Activated naive CD4-positive, alpha-beta T cell treated with anti-CD3 and anti-CD28 coated beads, Interleukin-2, amount 10 ng/mL, durations not matched to agents 7 days and 5 days (primary cell): ENCODE measurements around the gene TATDN2.
A peak's percentile ranks its signal among the peaks of the same experiment; 100 is the strongest.
"Not testable (repeated sequence)": the region's sequence is repeated elsewhere in the genome, so short reads cannot be mapped to it uniquely, and the experiment has no call there.

Experiments
- CTCF ChIA-PET: fragments of 350-600 bp; sonication (Branson Sonifier 250); formaldehyde crosslinking; loops from one replicate; lab custom pipeline; 2021; ENCODE audit warnings: antibody characterized with exemption; lab: Charles Lee
- DNase-seq: peaks from one replicate; pipeline ENCODE4 v3.0.0-alpha.2; 2020
- H3K27ac Mint-ChIP-seq: one replicate; pipeline ENCODE4 v1.8.0; 2021; ENCODE audit warnings: mild to moderate bottlenecking, moderate library complexity, mixed read lengths
- H3K27me3 Mint-ChIP-seq: one replicate; pipeline ENCODE4 v1.8.0; 2021; ENCODE audit warnings: mild to moderate bottlenecking, mixed read lengths
- H3K36me3 Mint-ChIP-seq: one replicate; pipeline ENCODE4 v1.8.0; 2021; ENCODE audit warnings: mixed read lengths
- H3K4me1 Mint-ChIP-seq: one replicate; pipeline ENCODE4 v1.8.0; 2021; ENCODE audit warnings: mixed read lengths
- H3K4me3 Mint-ChIP-seq: one replicate; pipeline ENCODE4 v1.8.0; 2021; ENCODE audit warnings: mild to moderate bottlenecking, moderate library complexity, mixed read lengths
- H3K9me3 Mint-ChIP-seq: one replicate; pipeline ENCODE4 v1.8.0; 2021; ENCODE audit warnings: mixed read lengths

Gene TATDN2

DNA sequence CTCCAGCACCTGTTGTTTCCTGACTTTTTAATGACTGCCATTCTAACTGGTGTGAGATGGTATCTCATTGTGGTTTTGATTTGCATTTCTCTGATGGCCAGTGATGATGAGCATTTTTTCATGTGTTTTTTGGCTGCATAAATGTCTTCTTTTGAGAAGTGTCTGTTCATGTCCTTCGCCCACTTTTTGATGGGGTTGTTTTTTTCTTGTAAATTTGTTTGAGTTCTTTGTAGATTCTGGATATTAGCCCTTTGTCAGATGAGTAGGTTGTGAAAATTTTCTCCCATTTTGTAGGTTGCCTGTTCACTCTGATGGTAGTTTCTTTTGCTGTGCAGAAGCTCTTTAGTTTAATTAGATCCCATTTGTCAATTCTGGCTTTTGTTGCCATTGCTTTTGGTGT is 49.8 kb downstream of the TATDN2 start:
- H3K4me3 Mint-ChIP-seq, CTCF ChIA-PET, H3K27ac Mint-ChIP-seq, H3K27me3 Mint-ChIP-seq, H3K9me3 Mint-ChIP-seq, DNase-seq: not testable (repeated sequence)
- Mint-ChIP-seq H3K36me3 (peaks cover 54% of the 10 kb centered on the region), H3K4me1 (peaks cover 12% of the 10 kb centered on the region)

- CTCF ChIA-PET = interaction anchor here (1.0 kb wide), 1 partner anchor 366 kb away, joined by 3 read pairs; no protein-coding TSS in a partner anchor
- Mint-ChIP-seq H3K4me1 (peaks cover 12% of the 10 kb centered on the region), H3K27ac (peak overlapping the region; percentile 76), H3K27me3 (no peaks in the 10 kb centered on the region), H3K9me3 (no peaks in the 10 kb centered on the region), H3K4me3 (no peak overlapping the region), H3K36me3 (peaks cover 58% of the 10 kb centered on the region)
- no peak for DNase-seq
Observed at GRCh38 chr3:10299175-10299574, 50.9 kb downstream of the TATDN2 start.

- H3K4me1 Mint-ChIP-seq = peaks cover 12% of the 10 kb centered on the region
- H3K36me3 Mint-ChIP-seq = peaks cover 56% of the 10 kb centered on the region
- DNase-seq = no peak
- H3K27ac Mint-ChIP-seq = peak overlapping the region; percentile 76
- no peaks in the 10 kb centered on the region for H3K27me3 Mint-ChIP-seq
- CTCF ChIA-PET = interaction anchor here (0.9 to 1.0 kb wide), 2 partner anchors 22 to 367 kb away, joined by 3 read pairs; no protein-coding TSS in a partner anchor
- H3K4me3 Mint-ChIP-seq = no peak overlapping the region
- no peaks in the 10 kb centered on the region for H3K9me3 Mint-ChIP-seq
Observed at GRCh38 chr3:10299679-10300078, 51.4 kb downstream of the TATDN2 start.

GRCh38 chr3:10300087-10300486 is 51.8 kb downstream of the TATDN2 start:
- peaks cover 57% of the 10 kb centered on the region for H3K36me3 Mint-ChIP-seq
- H3K27ac Mint-ChIP-seq = peak overlapping the region; percentile 76
- no peaks in the 10 kb centered on the region for H3K27me3 Mint-ChIP-seq
- CTCF ChIA-PET = interaction anchor here (0.9 kb wide), 1 partner anchor 22 kb away, joined by 3 read pairs; no protein-coding TSS in a partner anchor
- H3K4me3 Mint-ChIP-seq = no peak overlapping the region
- no peak for DNase-seq
- H3K4me1 Mint-ChIP-seq = peaks cover 12% of the 10 kb centered on the region
- H3K9me3 Mint-ChIP-seq = no peaks in the 10 kb centered on the region

DNA sequence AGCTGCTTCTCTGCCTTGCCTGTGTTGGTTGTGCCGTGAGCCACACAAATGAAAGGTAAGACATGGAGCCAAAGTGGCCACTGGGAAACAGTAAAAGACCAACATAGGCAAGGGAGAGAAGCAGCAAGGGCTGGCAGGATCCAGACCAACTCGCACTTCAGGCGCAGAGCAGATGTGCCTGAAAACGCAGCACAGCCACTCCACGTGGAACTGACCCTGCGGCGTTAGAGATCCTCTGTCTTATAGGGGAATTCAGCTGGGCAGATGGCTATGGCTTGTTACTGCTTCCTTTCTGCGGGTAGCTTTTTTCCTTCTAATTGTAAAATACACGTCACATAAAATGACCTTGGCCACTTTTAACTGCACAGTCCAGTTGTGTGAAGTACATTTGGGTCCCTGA is 54.8 kb downstream of the TATDN2 start:
- peaks cover 12% of the 10 kb centered on the region for H3K4me1 Mint-ChIP-seq
- no peak overlapping the region for H3K27ac Mint-ChIP-seq
- H3K9me3 Mint-ChIP-seq = no peaks in the 10 kb centered on the region
- no peaks in the 10 kb centered on the region for H3K27me3 Mint-ChIP-seq
- no peak overlapping the region for H3K4me3 Mint-ChIP-seq
- no peak for DNase-seq
- CTCF ChIA-PET = no interaction called here
- peaks cover 69% of the 10 kb centered on the region for H3K36me3 Mint-ChIP-seq

DNA sequence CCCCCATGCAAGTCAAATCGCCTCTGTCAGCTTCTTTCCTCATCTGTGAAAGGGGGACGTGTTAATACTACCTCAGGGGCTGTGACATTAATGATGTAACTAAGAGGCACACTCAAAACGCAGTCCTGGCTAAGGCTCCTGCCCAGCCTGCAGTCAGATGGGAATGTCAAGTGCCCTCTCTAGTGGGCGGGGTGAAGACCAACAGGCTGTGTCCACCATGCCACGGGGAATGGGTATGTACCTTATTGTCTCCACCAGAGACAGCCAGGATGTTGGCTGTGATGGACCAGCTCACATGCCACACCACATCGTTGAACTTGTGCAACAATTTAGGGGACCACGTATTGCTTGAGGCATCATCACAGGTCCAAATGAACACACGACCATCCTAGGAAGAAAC is 55.5 kb downstream of the TATDN2 start:
- no peaks in the 10 kb centered on the region for H3K9me3 Mint-ChIP-seq
- H3K27me3 Mint-ChIP-seq = no peaks in the 10 kb centered on the region
- H3K36me3 Mint-ChIP-seq = peaks cover 71% of the 10 kb centered on the region
- H3K27ac Mint-ChIP-seq = no peak overlapping the region
- peaks cover 12% of the 10 kb centered on the region for H3K4me1 Mint-ChIP-seq
- no peak for DNase-seq
- H3K4me3 Mint-ChIP-seq = no peak overlapping the region
- CTCF ChIA-PET = no interaction called here

- Mint-ChIP-seq H3K9me3 (no peaks in the 10 kb centered on the region), H3K36me3 (peaks cover 68% of the 10 kb centered on the region), H3K27ac (no peak overlapping the region), H3K27me3 (no peaks in the 10 kb centered on the region), H3K4me3 (no peak overlapping the region), H3K4me1 (peaks cover under 1% of the 10 kb centered on the region)
- CTCF ChIA-PET = interaction anchor here (1.0 kb wide), 1 partner anchor 42 kb away, joined by 6 read pairs; no protein-coding TSS in a partner anchor
- no peak for DNase-seq
Observed at GRCh38 chr3:10304905-10305304, 56.6 kb downstream of the TATDN2 start.

DNA sequence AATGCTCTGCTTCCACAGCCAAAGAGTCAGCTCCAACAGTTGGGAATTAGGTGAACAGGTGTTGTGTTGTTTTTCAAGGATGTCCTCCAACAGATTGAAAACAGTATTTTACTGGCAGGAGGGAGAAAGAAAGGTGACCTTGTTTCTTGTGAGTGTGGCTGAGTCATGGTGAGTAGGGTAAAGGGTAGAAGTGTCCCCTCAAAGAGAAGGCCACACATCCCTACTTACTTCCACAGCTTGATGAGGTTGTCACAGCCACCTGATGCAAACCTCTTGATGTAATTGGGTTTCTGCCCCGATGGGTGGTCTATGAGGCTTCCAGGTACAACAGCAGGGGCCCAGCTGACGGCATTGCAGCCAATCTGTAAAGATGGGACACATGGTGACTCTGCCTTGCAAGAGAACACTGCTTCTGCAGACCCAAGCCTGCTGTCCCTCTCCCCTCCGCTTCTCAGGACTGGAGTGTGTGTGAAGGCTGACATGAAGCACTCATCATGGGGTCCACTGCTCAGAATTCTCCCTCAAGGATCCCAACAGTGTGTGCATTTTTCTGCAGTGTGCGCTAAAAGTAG is 57.2 kb downstream of the TATDN2 start:
- Mint-ChIP-seq H3K36me3 (peaks cover 71% of the 10 kb centered on the region), H3K4me3 (no peak overlapping the region), H3K9me3 (no peaks in the 10 kb centered on the region), H3K27ac (no peak overlapping the region), H3K4me1 (no peaks in the 10 kb centered on the region), H3K27me3 (no peaks in the 10 kb centered on the region)
- CTCF ChIA-PET = interaction anchor here (0.7 to 1.3 kb wide), 3 partner anchors 17 to 43 kb away, joined by 3 to 6 read pairs (median 3); no protein-coding TSS in a partner anchor
- no peak for DNase-seq

DNA sequence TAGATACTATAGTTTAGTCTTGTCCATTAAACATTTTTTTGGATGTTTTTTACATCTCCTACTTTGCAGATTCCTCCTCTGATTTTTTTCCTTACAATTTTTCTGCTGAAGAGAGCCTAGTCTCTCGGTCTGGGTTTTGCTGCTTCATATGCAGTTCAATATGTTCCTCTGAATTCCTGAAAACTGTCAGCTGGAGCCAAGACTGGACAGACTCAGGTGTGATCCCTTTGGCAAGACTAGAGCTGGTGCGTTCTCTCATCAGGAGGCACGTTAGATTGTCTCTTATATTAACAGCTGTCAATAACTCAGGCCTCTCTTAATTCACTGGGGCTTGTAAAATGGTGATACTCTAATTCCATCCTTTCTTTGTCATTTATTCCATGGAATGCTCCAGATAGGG is 57.9 kb downstream of the TATDN2 start:
- Mint-ChIP-seq H3K27ac (no peak overlapping the region), H3K4me1 (peaks cover 3% of the 10 kb centered on the region), H3K9me3 (no peaks in the 10 kb centered on the region), H3K4me3 (no peak overlapping the region), H3K27me3 (no peaks in the 10 kb centered on the region), H3K36me3 (peaks cover 72% of the 10 kb centered on the region)
- DNase-seq = no peak
- CTCF ChIA-PET = interaction anchor here (0.7 to 1.3 kb wide), 2 partner anchors 16 to 21 kb away, joined by 3 read pairs; no protein-coding TSS in a partner anchor

- Mint-ChIP-seq H3K36me3 (peaks cover 69% of the 10 kb centered on the region), H3K27ac (no peak overlapping the region), H3K27me3 (no peaks in the 10 kb centered on the region), H3K9me3 (no peaks in the 10 kb centered on the region), H3K4me1 (peaks cover 3% of the 10 kb centered on the region), H3K4me3 (no peak overlapping the region)
- no peak for DNase-seq
- CTCF ChIA-PET = no interaction called here
Observed at GRCh38 chr3:10308678-10309077, 60.4 kb downstream of the TATDN2 start.

- CTCF ChIA-PET = interaction anchor here (1.1 kb wide), 1 partner anchor 12 kb away, joined by 3 read pairs; no protein-coding TSS in a partner anchor
Observed at GRCh38 chr3:10309736-10310135, 61.5 kb downstream of the TATDN2 start.

DNA sequence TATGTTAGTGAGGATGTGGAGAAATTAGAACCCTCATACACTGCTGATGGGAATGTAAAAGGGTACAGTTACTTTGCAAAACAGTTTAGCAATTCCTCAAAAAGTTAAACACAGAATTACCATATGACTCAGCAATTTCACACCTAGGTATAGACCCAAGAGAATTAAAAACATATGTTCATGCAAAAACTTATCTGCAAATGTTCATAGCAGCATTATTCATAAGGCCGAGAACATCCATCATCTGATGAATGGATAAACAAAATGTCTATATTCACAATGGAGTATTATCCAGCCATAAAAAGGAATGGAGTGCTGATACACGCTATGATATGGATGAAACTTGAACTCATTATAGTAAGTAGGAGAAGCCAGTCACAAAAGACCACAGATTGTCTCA is 62.3 kb downstream of the TATDN2 start:
- H3K4me3 Mint-ChIP-seq = no peak overlapping the region
- CTCF ChIA-PET = interaction anchor here (1.5 kb wide), 1 partner anchor 10 kb away, joined by 3 read pairs; the partner anchor contains the start of gene SEC13

More at GRCh38 chr3:10309736-10310135, 61.5 kb downstream of the TATDN2 start:
- peaks cover 3% of the 10 kb centered on the region for H3K4me1 Mint-ChIP-seq
- no peak overlapping the region for H3K27ac Mint-ChIP-seq
- peaks cover 69% of the 10 kb centered on the region for H3K36me3 Mint-ChIP-seq
- no peaks in the 10 kb centered on the region for H3K9me3 Mint-ChIP-seq
- no peaks in the 10 kb centered on the region for H3K27me3 Mint-ChIP-seq
- no peak overlapping the region for H3K4me3 Mint-ChIP-seq
- DNase-seq = no peak

GRCh38 chr3:10311710-10312109 is 63.5 kb downstream of the TATDN2 start:
- no peak overlapping the region for H3K4me3 Mint-ChIP-seq
- H3K4me1 Mint-ChIP-seq = peaks cover 3% of the 10 kb centered on the region
- CTCF ChIA-PET = interaction anchor here (1.2 to 2.5 kb wide), 3 partner anchors 9 to 24 kb away, joined by 3 to 7 read pairs (median 3); partner anchors contain the start of gene SEC13
- peaks cover 58% of the 10 kb centered on the region for H3K36me3 Mint-ChIP-seq
- no peak overlapping the region for H3K27ac Mint-ChIP-seq
- H3K27me3 Mint-ChIP-seq = no peaks in the 10 kb centered on the region
- no peak for DNase-seq
- H3K9me3 Mint-ChIP-seq = no peaks in the 10 kb centered on the region

More for the DNA sequence above, 62.3 kb downstream of the TATDN2 start:
- DNase-seq = no peak
- Mint-ChIP-seq H3K4me1 (peaks cover 3% of the 10 kb centered on the region), H3K27me3 (no peaks in the 10 kb centered on the region), H3K9me3 (no peaks in the 10 kb centered on the region), H3K36me3 (peaks cover 66% of the 10 kb centered on the region), H3K27ac (no peak overlapping the region)

DNA sequence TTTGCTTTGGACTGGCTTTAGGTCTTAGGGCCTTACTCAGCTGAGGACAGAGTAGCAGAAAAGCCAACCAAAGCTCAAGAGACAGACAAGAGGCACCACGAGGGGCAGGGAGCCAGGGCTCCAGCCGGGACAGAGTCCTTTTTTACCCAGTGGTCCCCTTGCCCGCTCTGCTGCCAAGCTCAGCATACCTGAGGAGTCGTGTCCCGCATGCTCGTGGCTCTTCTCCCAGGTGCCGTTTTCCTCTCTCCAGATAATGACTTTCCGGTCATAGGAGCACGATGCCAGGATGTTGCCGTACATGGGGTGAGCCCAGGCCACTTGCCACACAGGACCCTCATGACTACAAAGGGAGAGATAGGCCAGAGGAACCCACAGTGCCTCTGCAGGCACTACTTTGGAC is 64.1 kb downstream of the TATDN2 start:
- no peak overlapping the region for H3K4me3 Mint-ChIP-seq
- CTCF ChIA-PET = interaction anchor here (0.6 to 2.5 kb wide), 3 partner anchors 10 to 1507 kb away, joined by 3 to 7 read pairs (median 3); no protein-coding TSS in a partner anchor
- DNase-seq = no peak
- H3K36me3 Mint-ChIP-seq = peaks cover 55% of the 10 kb centered on the region
- no peaks in the 10 kb centered on the region for H3K27me3 Mint-ChIP-seq
- H3K4me1 Mint-ChIP-seq = peaks cover 3% of the 10 kb centered on the region
- H3K27ac Mint-ChIP-seq = no peak overlapping the region
- no peaks in the 10 kb centered on the region for H3K9me3 Mint-ChIP-seq

GRCh38 chr3:10312861-10313260 is 64.6 kb downstream of the TATDN2 start:
- no peak overlapping the region for H3K4me3 Mint-ChIP-seq
- CTCF ChIA-PET = interaction anchor here (0.6 to 2.5 kb wide), 3 partner anchors 9 to 1506 kb away, joined by 3 to 7 read pairs (median 3); no protein-coding TSS in a partner anchor
- H3K27ac Mint-ChIP-seq = no peak overlapping the region
- H3K27me3 Mint-ChIP-seq = no peaks in the 10 kb centered on the region
- no peak for DNase-seq
- peaks cover 3% of the 10 kb centered on the region for H3K4me1 Mint-ChIP-seq
- H3K36me3 Mint-ChIP-seq = peaks cover 52% of the 10 kb centered on the region
- no peaks in the 10 kb centered on the region for H3K9me3 Mint-ChIP-seq
